GM19324 (cell line): ENCODE results near the gene MGRN1.

ENCODE experiments used
- ATAC-seq: cut with Tn5 transposase; IDR thresholded peaks from one replicate; pipeline ENCODE4 v1.9.1; 2021; ENCODE audit warnings: mild to moderate bottlenecking, moderate library complexity; ENCODE audit not compliant: unreplicated experiment, low FRiP score

The MGRN1 gene

DNA sequence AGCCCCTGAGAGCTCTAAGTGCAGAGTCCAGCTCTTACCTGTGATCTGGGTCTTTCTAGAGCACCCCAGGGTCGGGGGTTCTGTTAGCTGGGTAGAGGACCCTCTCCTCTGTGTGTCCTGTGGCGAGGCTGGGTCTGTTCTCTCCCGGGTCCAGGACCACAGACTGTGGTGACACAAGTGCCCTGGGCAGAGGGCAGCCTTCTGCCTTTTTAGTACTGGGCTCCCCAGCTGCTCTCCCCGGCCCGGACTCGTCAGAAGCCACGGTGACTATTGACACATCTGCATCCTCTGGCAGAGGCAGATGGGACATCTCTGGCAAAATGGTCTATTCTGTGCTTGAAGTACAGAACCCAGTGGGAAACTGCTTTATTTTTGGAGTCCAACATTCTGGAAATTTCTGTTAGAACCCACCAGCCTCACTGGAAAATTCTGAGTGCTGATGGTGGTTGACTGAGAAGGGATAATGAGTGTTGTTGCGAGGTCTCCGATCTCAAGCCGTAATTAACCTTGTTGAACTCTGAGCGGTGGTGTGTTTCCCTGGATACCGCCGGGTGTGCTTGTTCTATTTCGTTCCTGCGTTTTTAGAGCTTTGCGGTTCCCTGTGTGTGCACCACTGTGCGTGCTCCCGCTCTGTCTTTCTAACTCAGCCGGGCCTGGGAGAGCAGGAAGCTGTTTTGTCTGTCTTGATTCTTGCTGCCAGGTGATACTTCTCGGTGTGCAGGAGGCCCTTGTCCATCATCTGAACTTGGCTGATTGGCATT, 42.8 kb downstream of the MGRN1 start:
- no peak for ATAC-seq

DNA sequence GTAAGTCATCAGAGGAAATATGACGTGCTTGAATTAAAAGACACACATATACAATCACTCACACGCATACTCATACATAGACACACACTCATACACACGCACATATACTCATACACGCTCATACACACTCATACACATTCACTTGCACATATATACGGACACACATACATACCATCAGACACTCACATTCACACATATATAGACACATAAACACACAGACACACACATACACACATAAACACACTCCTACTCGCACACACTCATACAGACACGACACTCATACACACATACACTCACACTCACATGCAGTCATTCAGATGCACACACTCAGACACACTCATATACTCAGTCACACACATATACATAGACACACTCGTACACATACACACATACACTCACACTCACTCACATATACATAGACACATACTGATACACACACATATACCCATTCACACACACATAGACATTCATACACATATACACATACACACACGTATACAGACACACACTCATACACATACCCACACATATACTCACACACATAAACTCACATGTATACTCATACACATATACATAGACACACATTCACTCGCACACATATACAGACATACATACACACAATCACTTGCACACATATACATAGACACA, 43.8 kb downstream of the MGRN1 start:
- no peak for ATAC-seq

- no peak for ATAC-seq
Measured at GRCh38 chr16:4673387-4674046, 48.9 kb downstream of the MGRN1 start.

DNA sequence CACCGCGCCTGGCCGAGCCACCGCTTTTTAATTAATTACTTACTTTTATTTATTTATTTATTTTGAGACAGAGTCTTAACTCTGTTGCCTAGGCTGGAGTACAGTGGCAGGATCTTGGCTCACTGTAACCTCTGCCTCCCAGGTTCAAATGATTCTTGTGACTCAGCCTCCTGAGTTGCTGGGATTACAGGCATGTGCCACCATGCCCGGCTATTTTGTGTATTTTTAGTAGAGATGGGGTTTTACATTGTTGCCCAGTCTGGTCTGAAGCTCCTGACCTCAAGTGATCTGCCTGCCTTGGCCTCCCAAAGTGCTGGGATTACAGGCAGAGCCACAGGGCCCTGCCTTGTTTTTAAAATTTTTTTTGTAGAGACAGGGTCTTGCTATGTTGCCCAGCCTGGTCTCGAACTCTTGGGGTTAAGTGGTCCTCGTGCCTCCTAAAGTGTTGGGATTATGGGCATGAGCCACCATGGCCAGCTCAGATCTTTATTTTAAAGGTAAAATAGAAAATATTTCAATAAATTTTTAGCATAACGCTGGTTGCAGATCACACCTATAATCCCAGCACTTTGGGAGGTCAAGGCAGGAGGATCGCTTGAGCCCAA, 50.4 kb downstream of the MGRN1 start:
- no peak for ATAC-seq

- ATAC-seq, result no peak
Measured at GRCh38 chr16:4675864-4676786, 51.5 kb downstream of the MGRN1 start.

DNA sequence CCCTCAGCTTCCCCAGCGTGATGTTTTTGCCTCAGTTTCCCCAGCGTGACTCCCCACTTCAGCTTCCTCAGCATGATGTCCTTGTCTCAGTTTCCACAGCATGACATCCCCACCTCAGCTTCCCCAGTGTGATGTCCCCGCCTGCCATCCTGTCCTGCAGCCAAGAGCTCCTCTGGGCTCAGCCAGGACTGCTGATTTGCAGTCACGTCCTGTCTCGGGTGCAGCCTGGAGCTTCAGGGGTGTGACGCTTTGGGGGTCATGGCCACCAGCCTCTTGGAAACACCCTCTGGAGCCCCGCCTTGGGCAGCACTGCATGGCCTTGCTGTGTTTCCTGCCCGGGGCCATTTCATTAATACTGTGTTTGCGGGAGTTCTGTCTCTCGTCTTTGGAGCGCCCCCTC, 52.2 kb downstream of the MGRN1 start:
- no peak for ATAC-seq

DNA sequence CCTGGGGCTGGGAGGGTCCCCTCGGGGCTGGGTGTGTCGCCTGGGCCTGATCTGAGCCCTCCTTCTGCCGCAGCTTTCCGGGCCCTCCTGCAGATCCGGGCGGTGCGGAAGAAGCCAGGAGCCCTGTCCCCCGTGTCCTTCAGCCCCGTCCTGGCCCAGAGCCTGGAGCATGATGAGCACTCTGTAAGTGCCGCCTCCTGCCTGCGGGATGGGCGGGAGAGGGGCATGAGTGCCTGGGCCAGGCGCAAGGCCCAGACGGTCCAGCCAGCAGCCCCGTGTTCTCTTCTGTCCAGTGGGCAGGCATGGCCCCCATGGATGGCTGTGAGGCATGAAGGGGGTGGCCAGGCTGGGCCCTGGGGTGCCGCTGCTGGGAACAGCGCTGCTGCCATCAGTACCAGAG, 52.8 kb downstream of the MGRN1 start:
- ATAC-seq, result no peak

DNA sequence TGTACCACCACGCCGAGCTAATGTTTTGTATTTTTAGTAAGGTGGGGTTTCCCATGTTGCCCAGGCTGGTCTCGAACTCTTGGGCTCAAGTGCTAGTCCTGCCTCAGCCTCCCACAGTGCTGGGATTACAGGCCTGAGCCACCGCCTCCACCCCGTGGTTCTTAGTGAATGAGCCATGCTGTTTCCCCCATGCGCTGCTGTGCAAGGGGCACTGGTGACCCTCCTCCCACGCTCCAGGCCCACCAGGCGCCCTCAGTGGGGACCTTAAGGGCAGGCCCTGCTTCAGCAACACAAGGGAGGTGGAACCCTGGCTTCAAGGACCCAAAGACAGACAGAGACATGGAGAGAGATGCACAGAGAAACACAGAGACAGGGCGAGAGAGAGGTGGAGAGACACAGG, 53.4 kb downstream of the MGRN1 start:
- ATAC-seq, result no peak

GRCh38 chr16:4678596-4678995, 54.0 kb downstream of the MGRN1 start:
- no peak for ATAC-seq

DNA sequence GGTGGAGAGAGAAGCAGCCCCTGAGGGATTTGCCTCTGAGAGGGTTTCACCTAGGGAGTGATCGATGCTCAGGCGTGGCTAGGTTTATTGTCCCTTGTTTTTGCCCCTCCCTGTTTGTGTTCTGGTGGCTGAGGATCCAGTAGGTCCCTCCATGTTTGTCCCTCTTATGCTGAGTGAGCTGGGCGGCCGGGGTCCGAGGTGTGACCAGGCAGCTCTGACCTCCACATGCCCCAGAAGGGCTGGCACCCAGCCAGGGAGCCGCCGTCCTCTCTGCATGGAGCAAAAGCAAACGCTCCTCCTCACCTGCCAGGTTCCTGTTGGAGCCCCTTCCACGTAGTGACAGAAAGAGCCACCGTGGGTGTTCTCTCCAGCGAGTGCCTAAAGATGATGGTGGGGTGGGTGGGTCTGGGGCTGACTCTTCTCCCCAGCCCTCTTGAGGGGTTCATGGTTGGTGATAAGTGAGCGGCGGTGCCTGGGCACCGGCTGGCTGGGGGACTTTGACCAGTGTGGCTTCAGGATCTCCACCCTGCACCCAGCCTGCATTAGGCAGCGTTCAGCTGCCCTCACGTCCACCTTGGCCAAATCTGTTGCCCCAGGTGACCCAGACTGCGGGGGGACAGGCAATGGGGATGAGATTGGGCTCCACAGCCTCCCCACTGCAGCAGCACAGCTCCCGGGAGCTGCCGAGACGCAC, 54.7 kb downstream of the MGRN1 start:
- no peak for ATAC-seq

- ATAC-seq, result no peak
Measured at GRCh38 chr16:4679850-4680636, 55.4 kb downstream of the MGRN1 start.

DNA sequence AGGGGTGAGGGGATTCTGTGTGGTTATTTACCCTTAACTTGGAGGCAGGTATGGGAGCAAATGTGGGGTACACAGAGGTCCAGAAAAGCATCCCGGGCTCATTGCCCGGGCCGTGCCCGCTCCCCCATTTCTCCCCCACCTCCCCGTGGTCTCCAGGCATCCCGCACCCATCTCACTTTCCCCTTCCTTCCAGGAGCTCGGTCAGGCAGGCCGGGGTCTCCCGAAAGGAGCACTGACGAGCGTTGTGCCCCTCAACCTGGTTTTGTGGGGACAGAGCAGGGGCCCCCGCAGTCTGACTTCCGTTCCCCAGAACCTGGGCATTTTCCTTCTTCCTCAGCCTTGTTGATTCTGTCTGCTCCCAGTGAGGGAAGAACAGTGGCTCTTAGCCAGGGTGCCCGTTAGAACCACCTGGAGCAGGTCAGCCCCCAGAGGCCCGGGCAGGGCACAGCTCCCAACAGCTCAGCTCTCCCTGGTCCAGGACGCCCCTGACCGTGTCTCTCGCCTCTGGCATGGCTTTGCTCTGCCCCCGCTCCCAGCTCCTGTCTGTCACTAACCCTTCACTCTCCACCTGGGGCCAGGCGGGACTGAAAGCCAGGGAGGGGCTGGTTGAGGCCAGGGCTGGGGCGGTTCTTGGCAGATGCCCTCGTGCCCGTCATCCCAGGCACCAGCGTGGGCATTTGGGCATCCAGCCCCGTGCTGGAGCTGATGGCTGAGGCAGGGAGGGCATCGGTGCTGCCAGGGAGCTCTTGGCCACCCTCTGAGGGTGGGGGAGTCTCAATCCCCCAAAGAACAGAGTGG, 56.2 kb downstream of the MGRN1 start:
- ATAC-seq, result no peak

- ATAC-seq, result no peak
Measured at GRCh38 chr16:4681471-4682083, 57.0 kb downstream of the MGRN1 start.

GRCh38 chr16:4682084-4682591, 57.5 kb downstream of the MGRN1 start:
- no peak for ATAC-seq

DNA sequence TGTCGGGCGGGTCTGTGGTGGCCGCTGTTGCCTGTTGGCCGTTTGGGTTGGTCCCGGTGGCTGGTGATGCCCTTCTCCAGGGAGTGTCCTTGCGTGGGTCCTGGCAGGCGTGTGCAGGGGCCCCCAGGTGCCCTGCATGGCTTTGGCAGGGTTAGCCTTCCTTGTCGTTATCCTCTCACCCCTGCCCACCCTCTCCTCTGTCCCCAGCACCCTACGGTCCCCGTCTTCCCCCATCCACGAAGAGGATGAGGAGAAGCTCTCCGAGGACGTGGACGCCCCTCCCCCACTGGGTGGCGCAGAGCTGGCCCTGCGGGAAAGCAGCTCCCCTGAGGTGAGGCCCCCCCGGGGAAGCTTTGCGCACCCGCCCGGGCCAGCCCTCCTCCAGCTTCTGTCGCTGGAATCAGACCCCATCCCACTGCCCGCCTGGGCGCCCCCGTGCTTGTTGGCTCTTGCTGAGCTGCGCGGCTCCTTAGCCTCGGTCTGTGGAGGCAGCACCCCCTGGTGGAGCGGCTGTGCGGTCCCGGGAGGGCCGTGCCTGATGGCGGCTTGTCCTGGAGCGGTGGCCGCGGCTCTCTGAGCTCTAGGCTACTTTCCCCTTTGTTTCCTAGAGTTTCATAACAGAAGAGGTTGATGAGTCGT, 58.1 kb downstream of the MGRN1 start:
- no peak for ATAC-seq

DNA sequence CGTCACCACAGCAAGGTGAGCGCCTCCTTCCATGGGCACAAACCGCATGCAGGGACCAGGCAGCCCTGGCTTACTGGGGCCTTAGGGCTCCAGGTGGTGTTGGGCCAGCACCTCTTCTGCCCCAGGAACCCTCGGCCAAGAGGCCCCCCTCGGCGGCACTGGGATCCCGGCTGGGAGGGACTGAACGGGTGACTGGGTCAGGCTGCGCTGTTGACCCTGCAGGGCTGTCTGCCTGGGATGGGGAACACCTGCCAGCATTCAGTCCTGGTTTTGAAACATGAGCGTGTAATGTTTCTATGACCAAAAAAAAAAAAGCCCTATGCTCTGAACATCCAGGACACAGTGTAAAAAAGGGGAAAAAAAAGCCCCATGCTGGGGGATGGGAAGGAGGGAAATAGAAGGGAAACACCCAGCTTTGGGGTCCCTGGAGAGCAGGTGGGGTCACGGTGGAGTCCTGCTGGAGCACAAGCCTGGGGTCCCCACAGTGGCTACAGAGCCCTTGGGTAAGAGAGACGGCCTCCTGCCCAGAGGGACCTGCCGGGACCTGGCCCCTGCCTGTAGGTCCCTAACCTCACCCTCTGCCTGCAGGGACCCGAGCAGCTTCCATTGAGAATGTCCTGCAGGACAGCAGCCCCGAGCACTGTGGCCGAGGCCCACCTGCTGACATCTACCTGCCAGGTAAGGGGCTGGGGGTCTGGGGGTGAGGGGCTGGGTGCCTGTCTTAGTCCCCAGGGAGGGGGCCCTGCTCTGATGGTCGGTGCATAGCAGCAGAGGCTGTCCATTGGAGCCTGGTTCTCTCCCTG, 58.8 kb downstream of the MGRN1 start:
- ATAC-seq, result no peak
